C4-2B (cell line): ENCODE results near the gene IL1RL1.

Source experiments
- H3K27ac ChIP-seq: fragments of 450-650 bp; 2 replicates; pipeline ENCODE4 v1.5.1; 2017
- CTCF ChIP-seq: fragments of 450-650 bp; conservative IDR thresholded peaks from 2 replicates; pipeline ENCODE4 v1.5.1; 2017; ENCODE audit warnings: mild to moderate bottlenecking
- ZFX ChIP-seq: fragments of 450-650 bp; IDR thresholded peaks from 2 replicates; pipeline ENCODE4 v1.6.1; 2017

Gene IL1RL1

GRCh38 chr2:102304268-102304667 lies 7.1 kb upstream of the IL1RL1 start:
- no peak for TF ChIP-seq ZFX
- TF ChIP-seq CTCF, result no peak
- H3K27ac ChIP-seq, result no peak overlapping the region

GRCh38 chr2:102304711-102305611 lies 6.4 kb upstream of the IL1RL1 start:
- TF ChIP-seq CTCF, result no peak
- no peak for TF ChIP-seq ZFX

GRCh38 chr2:102306125-102306524 lies 5.2 kb upstream of the IL1RL1 start:
- TF ChIP-seq CTCF (no peak), ZFX (no peak)
- H3K27ac ChIP-seq, result no peak overlapping the region

More at GRCh38 chr2:102304711-102305611, 6.4 kb upstream of the IL1RL1 start:
- no peak overlapping the region for H3K27ac ChIP-seq

- no peak overlapping the region for H3K27ac ChIP-seq
- TF ChIP-seq CTCF, result no peak
- TF ChIP-seq ZFX, result no peak
Measured at GRCh38 chr2:102313025-102313424, 1.7 kb downstream of the IL1RL1 start.

GRCh38 chr2:102313471-102313870 lies 2.1 kb downstream of the IL1RL1 start:
- TF ChIP-seq ZFX, result no peak
- TF ChIP-seq CTCF, result no peak
- H3K27ac ChIP-seq, result no peak overlapping the region

- no peak for TF ChIP-seq CTCF
- TF ChIP-seq ZFX, result no peak
- H3K27ac ChIP-seq, result no peak overlapping the region
Measured at GRCh38 chr2:102313950-102314349, 2.6 kb downstream of the IL1RL1 start.

GRCh38 chr2:102315921-102316320 lies 4.6 kb downstream of the IL1RL1 start:
- no peak for TF ChIP-seq CTCF
- no peak for TF ChIP-seq ZFX
- no peak overlapping the region for H3K27ac ChIP-seq
